Suprapubic skin (tissue), 3 donors: ENCODE measurements around the gene ZNF436.

Experiments
- CTCF ChIP-seq, 2 donors: fragments of 200-600 bp in 1 of 2; fragments of 450-650 bp in 1 of 2; sonication (generic) in 1 of 2; IDR thresholded peaks; one replicate each; pipeline ENCODE4 v1.5.1; 2016 to 2019; ENCODE audit warnings: antibody characterized with exemption in 2 of 2, mild to moderate bottlenecking in 1 of 2, moderate library complexity in 1 of 2
- EP300 ChIP-seq: sonication (generic); formaldehyde crosslinking; IDR thresholded peaks from one replicate; pipeline ENCODE4 v1.6.1; 2017; ENCODE audit warnings: antibody characterized with exemption

- no peak for TF ChIP-seq EP300
- no peak for TF ChIP-seq CTCF (IDR thresholded peaks at IDR 0.05)
These were observed 25.3 kb downstream of the ZNF436 start, which contains the start of gene HNRNPR for GRCh38 chr1:23344111-23344986.
